ENCODE measurements around the gene MYO1D.

- TF ChIP-seq CTCF (IDR thresholded peaks at IDR 0.05; ENCODE audit: extremely low read depth in 1 of 2, insufficient read depth in 1 of 2, low read depth in 1 of 2, low read length in 2 of 2) (no peak), MYC (IDR thresholded peaks at IDR 0.05; ENCODE audit: low read depth, low read length) (no peak), EZH2 (IDR thresholded peaks at IDR 0.05; ENCODE audit: borderline replicate concordance, low read depth, low read length, severe bottlenecking) (no peak), POLR2AphosphoS5 (IDR thresholded peaks at IDR 0.05; ENCODE audit: insufficient read depth, low read depth, low read length) (no peak), POLR2A (IDR thresholded peaks at IDR 0.05; ENCODE audit: low read depth, low read length) (no peak), MAX (IDR thresholded peaks at IDR 0.05; ENCODE audit: insufficient read depth, insufficient read length) (no peak), GATA2 (IDR thresholded peaks at IDR 0.05; ENCODE audit: insufficient read depth, insufficient read length, low read depth, low read length) (no peak), JUN (IDR thresholded peaks at IDR 0.05; ENCODE audit: borderline replicate concordance, insufficient read depth, insufficient read length, low read depth) (no peak), FOS (IDR thresholded peaks at IDR 0.05; ENCODE audit: borderline replicate concordance, insufficient read depth, low read length) (no peak)
Observed at GRCh38 chr17:32564325-32564724, 312.6 kb downstream of the MYO1D start.
